COLO668 (cell line): ENCODE measurements around the gene CYS1.
"Not testable (repeated sequence)": the region's sequence is repeated elsewhere in the genome, so short reads cannot be mapped to it uniquely, and the experiment has no call there.

Experiments used
- DNase-seq: peaks from one replicate; lab custom pipeline; 2025; ENCODE audit not compliant: unreplicated experiment; lab: John Stamatoyannopoulos, UW

Gene CYS1, protein sequence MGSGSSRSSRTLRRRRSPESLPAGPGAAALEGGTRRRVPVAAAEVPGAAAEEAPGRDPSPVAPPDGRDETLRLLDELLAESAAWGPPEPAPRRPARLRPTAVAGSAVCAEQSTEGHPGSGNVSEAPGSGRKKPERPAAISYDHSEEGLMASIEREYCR

DNA sequence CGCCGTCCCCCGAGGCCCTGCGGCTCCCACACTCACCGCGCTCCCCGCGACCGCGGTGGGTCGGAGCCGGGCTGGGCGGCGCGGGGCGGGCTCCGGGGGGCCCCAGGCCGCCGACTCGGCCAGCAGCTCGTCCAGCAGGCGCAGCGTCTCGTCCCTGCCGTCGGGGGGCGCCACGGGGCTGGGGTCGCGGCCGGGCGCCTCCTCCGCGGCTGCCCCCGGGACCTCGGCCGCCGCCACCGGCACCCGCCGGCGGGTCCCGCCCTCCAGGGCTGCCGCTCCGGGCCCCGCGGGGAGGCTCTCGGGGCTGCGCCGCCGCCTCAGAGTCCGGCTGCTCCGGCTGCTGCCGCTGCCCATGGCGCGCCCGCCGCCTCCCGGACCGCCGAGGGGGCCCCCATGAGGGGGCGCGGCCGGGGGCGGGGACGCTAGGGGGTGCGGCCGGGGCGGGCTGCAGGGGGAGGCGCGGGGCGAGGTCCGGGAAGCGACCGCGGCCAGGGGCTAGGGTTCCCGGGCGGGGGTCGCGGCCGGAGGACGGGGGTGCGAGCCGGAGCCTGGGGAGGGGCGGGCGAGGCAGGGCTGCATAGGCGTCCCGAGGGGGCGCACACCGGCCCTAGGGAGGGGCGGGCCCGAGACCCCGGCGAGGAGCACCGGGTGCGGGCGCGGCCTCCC lies at the start of gene CYS1:
Gene CYS1 (minus strand): TSS at position 542 of the 666 bp plus-strand sequence. CDS start 188 bp downstream, at position 354.
- DNase-seq = peak; percentile 40

DNA sequence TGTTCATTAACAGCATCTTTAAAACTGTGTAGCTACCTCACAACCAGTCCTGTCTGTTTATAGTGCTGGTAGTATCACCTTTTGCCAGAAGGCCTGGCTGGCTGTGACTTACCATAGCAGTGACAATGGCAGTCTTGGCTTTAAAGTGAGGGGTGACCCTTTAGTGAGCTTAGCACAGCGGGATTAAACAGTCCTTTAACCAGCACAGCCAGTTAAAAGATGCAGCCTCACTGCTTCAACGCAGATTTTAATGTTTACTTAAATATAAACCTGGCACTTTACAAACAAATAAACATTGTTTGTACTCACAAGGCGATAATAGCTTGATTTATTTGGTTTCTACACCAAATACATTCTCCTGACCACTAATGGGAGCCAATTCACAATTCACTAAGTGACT lies 49.3 kb upstream of the CYS1 start:
- no peak for DNase-seq

DNA sequence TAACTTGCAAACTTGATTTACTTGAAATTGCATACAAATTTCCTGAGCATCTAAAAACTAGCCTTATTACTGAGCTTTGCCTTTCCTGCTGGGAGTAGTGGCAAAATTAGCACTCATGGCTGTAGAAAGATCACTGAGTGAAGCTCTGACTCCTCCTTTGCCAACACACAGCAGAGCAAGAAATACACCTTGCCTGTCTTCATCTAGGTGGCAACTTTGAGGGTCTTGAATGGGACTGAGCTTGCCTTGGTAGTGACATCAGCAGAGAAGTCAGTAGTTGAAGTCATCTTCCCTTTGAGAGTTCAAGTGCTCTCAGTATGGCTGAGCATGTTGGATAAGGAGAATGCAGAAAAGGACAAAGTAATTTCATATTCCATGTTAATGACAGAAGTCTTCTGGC lies 48.2 kb upstream of the CYS1 start:
- DNase-seq = no peak

GRCh38 chr2:10126632-10127026 lies 46.4 kb upstream of the CYS1 start:
- DNase-seq = no peak

DNA sequence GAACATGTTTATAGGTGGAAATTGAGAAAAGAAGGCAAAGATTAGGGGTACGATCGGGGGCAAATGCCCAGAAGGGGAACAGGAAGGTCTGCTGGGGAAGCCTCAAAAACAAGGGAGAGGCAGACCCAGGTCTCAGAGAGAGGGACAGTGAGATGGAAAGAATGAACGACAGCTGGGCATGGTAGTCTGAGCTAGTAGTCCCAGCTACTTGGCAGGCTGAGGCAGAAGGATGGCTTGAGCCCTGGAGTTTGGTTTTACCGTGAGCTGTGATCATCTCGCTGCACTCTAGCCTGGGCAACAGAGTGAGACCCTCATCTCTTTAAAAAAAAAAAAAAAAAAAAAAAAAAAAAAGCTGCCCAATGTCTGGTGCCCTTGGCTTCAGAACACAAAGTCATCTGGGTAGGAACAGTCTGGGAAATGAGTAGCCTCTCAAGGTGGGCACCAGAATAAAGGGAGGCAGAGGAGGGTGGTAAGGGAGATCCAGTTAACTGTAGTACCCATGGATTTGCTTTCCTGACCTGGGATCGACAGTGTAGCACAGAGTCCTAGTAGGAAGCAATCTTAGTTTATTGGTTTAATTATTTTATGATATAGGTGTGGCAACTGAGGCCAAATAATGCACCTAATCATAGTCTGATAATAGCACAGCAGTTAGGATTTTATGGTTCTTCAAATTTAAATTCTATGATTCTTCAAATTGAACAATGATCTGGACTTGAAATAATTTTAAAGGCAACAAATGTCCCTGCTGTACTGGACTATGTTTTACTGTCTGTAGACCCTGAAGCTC lies 45.8 kb upstream of the CYS1 start:
- DNase-seq = no peak

DNA sequence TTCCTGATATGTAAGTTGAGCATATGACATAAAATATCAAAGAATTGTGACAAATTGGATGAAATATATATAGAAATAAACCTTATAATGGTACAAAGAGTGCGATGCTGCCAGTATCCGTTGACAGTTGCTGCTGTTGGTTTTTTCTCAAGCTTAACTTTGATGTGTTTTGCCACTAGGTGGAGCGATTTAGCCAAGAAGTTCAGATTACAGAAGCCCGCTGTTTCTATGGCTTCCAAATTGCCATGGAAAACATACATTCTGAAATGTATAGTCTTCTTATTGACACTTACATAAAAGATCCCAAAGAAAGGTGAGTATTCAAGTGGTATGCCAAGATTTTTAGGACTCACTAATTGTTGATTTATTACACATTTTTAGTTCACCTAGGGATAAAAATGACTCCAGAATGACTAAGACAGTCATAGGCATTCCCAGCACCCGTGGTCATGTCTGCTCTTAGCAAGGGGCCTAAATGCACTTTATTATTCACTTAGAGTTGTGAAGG lies 44.4 kb upstream of the CYS1 start:
- peak; percentile 39 for DNase-seq

GRCh38 chr2:10123281-10123680 lies 43.1 kb upstream of the CYS1 start:
- no peak for DNase-seq

- peak; percentile 97 for DNase-seq
Measured at GRCh38 chr2:10122500-10123280, 42.5 kb upstream of the CYS1 start, which contains the start of gene RRM2. TSS of gene RRM2 (plus strand) at chr2:10122739. CDS start at chr2:10122799, 60 bp downstream.

DNA sequence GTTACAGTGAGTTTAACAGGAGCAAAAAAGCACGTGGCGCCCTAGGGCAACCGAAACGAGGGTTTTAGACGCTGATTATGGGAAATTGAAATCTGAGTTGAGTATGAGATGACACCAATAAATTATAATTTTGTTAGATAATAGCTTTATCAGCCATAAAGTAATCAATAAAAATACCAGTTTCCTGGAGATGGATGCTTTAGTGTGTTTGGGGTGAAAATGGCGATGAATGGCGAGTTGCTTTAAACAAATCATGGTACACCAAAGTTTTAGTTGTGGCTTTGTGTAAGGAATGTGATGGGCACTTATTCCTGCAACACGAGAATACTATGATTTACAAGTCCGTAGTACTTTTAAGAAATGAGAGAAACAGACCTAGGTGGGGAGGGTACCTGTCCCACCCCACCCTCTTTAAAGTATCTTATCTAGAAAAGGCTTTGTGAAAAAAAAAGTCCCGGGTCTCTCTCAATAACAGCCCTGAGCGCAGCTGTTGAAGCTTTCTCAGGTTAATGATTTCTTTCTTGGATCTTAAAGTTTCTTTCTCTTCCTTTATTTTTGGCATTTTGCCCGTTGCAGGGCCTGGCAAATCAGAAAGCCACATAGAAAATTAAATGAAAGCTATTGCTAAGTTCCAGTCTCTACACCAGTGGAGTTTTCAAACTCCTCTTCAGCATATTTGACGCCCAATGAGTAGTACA lies 40.8 kb upstream of the CYS1 start:
- no peak for DNase-seq

DNA sequence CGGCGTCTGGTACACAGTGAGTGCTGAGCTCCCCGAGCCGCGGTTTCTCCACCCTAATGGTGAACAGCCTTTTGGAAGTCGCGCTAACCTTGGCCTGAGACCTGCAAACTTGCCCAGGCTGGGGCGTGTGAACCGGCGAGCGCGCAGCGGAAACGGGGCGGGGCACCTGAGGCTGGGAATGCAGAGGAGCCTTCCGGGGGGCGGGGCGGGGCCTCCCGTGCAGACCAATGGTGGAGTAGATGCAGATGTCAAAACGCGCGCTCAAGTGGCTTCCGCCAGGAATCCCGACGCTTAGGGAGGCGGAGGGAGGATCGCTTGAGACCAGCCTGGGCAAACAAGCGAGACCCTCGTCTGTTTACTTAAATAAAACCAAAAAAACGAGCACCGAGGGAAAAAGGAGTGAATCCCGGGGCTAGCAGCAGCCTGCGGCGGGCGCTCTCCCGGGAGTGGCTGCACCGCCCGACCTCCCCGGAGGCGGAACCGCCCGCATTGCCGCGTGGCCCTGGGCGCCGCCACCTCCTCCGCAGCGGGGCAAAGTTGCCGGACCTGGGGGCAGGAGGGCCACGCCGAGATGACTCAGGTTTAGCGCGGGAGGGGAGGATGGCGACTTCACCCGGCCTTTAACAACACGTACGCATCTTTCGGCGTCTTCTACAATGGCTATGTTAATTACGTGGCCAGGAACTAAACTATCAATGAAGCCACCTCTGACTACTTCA lies 40.1 kb upstream of the CYS1 start:
- peak; percentile 98 for DNase-seq

- no peak for DNase-seq
Measured at GRCh38 chr2:10119601-10120157, 39.5 kb upstream of the CYS1 start.

GRCh38 chr2:10119027-10119325 lies 38.8 kb upstream of the CYS1 start:
- no peak for DNase-seq

DNA sequence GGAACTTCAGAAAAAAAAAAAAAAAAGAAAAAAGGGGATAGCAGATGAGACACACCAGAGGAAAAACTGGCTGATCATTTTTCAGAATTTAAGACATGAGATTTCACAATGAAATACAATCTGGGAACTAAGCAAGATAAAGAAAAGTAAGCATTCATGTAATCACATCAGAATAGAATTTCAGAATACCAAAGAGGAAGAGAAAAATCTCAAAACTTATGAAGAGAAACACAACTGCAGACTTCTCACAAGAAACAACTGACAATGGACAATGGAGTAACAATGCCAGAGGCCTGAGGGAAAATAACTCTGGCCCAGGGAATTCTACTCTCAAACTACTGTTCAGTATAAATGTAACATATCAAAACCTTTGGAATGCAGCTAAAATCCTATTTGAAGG lies 29.1 kb upstream of the CYS1 start:
- no peak for DNase-seq

DNA sequence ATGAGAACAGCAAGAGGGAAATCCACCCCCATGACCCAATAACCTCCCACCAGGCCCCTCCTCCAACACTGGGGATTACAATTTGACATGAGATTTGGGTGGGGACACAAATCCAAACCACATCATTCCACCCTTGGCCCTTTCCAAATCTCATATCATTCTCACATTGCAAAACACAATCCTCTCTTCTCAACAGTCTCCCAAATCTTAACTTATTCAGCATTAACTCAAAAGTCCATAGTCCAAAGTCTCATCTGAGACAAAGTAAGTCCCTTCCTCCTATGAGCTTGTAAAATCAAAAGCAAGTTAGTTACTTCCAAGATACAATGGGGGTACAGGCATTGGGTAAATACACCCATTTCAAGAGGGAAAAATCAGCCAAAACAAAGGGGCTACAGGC lies 24.7 kb upstream of the CYS1 start:
- not testable (repeated sequence) for DNase-seq

GRCh38 chr2:10103179-10103578 lies 23.0 kb upstream of the CYS1 start:
- no peak for DNase-seq

DNA sequence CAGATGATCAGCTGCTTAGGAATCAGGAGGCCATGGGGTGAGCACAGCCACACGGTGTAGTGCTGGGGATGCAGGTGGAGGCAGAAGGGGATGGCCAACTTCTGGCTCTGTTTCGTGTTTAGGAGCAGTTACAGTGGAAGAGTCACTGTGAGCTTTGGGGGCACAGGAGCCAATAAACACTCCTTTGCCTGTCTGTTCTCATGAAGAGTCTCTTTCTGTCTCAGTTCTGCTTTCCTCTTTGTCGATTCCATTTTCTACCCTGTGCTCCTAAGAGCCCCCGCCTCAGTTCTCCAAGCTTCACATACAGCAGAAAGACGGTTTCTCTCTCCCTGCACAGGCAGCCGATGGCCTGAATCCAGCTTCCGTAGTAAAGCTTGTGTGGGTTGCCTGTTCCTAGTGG lies 21.3 kb upstream of the CYS1 start:
- no peak for DNase-seq

- peak; percentile 72 for DNase-seq
Measured at GRCh38 chr2:10097352-10098148, 17.3 kb upstream of the CYS1 start.

GRCh38 chr2:10096641-10097040 lies 16.4 kb upstream of the CYS1 start:
- DNase-seq = no peak

- no peak for DNase-seq
Measured at GRCh38 chr2:10095175-10095574, 15.0 kb upstream of the CYS1 start.
